Breast epithelium (tissue), 4 donors: ENCODE results near the gene ANXA4. TPM values are rescaled to one million over a fixed set of nuclear protein-coding genes. Genes with fewer than 3 reads are reported as not detected.

Source experiments
- DNase-seq, 2 donors: peaks; one replicate each; pipeline ENCODE4 v3.0.0-alpha.2; 2019; ENCODE audit warnings: low spot score in 2 of 2
- H3K27ac ChIP-seq, 2 donors: fragments of 200-600 bp; sonication (generic) in 1 of 2; one replicate each; pipeline ENCODE4 v1.5.1; 2016 to 2019; ENCODE audit warnings: mild to moderate bottlenecking in 1 of 2
- H3K27me3 ChIP-seq, 2 donors: fragments of 200-600 bp; sonication (generic) in 1 of 2; one replicate each; pipeline versions ENCODE4 v1.5.1 to v1.6.0; 2017 to 2019; ENCODE audit warnings: control low read depth in 1 of 2, mild to moderate bottlenecking in 1 of 2
- H3K36me3 ChIP-seq: fragments of 200-600 bp; one replicate; pipeline ENCODE4 v1.5.1; 2019
- H3K4me1 ChIP-seq, 2 donors: fragments of 200-600 bp; sonication (generic); one replicate each; pipeline ENCODE4 v1.5.1; 2016 to 2019; ENCODE audit warnings: control low read depth in 1 of 2
- H3K4me3 ChIP-seq, 3 donors: fragments of 200-600 bp; sonication (generic); 1 replicate in 2 of 3; 2 replicates in 1 of 3; pipeline ENCODE4 v1.5.1; 2016 to 2019; ENCODE audit warnings: mild to moderate bottlenecking in 3 of 3, moderate library complexity in 2 of 3
- H3K9me3 ChIP-seq, 2 donors: fragments of 200-600 bp; sonication (generic) in 1 of 2; one replicate each; pipeline ENCODE4 v1.5.1; 2016 to 2019; ENCODE audit warnings: control low read depth in 1 of 2
- POLR2A ChIP-seq: fragments of 450-650 bp; IDR thresholded peaks from one replicate; pipeline ENCODE4 v1.6.1; 2016; ENCODE audit warnings: antibody characterized with exemption, mild to moderate bottlenecking, moderate library complexity
- POLR2AphosphoS5 ChIP-seq, 3 donors: sonication (generic); formaldehyde crosslinking; IDR thresholded peaks; one replicate each; pipeline ENCODE4 v1.6.1; 2017; ENCODE audit warnings: antibody characterized with exemption in 3 of 3
- intact Hi-C: fragments of 100-400 bp; cut with DNase I; formaldehyde crosslinking; loops from one replicate; pipeline ENCODE4 v1.15.1; 2023; ENCODE audit warnings: low total_unique reads
- total RNA-seq, 3 donors: library from RNA; depleted of rRNA; stranded (reverse); fragments of >200 nt; gene quantifications; one replicate each; pipeline ENCODE4 v1.1.0, GENCODE V29; 2016
- TF ChIP-seq, protein P1 (sequence below), 3 donors: fragments of 450-650 bp; IDR thresholded peaks; one replicate each; pipeline ENCODE4 v1.5.1; 2016 to 2017; ENCODE audit warnings: antibody characterized with exemption in 3 of 3, mild to moderate bottlenecking in 3 of 3, moderate library complexity in 3 of 3

Gene ANXA4
- total RNA-seq, 3 donors from 2014 or later: 61.6 to 77.1 (median 65.6) TPM

GRCh38 chr2:69811591-69811990, 69.7 kb downstream of the ANXA4 start:
- intact Hi-C loops: no loop called here
- no peak for TF ChIP-seq POLR2AphosphoS5 (IDR thresholded peaks at IDR 0.05)
- no peak for TF ChIP-seq POLR2A
- TF ChIP-seq, protein P1, sequence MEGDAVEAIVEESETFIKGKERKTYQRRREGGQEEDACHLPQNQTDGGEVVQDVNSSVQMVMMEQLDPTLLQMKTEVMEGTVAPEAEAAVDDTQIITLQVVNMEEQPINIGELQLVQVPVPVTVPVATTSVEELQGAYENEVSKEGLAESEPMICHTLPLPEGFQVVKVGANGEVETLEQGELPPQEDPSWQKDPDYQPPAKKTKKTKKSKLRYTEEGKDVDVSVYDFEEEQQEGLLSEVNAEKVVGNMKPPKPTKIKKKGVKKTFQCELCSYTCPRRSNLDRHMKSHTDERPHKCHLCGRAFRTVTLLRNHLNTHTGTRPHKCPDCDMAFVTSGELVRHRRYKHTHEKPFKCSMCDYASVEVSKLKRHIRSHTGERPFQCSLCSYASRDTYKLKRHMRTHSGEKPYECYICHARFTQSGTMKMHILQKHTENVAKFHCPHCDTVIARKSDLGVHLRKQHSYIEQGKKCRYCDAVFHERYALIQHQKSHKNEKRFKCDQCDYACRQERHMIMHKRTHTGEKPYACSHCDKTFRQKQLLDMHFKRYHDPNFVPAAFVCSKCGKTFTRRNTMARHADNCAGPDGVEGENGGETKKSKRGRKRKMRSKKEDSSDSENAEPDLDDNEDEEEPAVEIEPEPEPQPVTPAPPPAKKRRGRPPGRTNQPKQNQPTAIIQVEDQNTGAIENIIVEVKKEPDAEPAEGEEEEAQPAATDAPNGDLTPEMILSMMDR (IDR thresholded peaks at IDR 0.05): no peak
- no peaks in the 10 kb centered on the region for H3K27me3 ChIP-seq
- no peaks in the 10 kb centered on the region for H3K4me1 ChIP-seq
- DNase-seq: no peak
- H3K4me3 ChIP-seq: no peak overlapping the region
- no peaks in the 10 kb centered on the region for H3K36me3 ChIP-seq
- no peak overlapping the region for H3K27ac ChIP-seq
- no peaks in the 10 kb centered on the region for H3K9me3 ChIP-seq

DNA sequence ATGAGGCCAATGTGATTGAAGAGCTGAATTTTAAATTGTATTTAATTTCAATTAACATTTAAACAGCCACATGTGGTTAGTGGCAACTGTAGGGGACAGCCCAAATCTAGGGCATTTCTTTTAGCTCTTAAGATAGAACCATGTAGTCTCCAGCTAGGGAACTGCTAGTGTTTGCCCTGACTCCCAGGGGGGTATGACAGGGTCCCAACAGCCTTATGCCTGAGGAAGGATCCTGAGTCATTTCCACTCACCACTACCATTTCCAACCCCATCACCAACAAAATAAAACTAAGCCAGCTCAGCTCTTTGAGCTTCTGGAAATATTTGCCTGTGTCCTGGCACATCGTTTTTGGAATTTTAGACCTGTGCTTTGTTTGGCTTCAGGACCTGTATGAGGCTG, 73.8 kb downstream of the ANXA4 start:
- TF ChIP-seq POLR2AphosphoS5 (IDR thresholded peaks at IDR 0.05): no peak
- TF ChIP-seq, protein P1 (IDR thresholded peaks at IDR 0.05): no peak
- no peak for TF ChIP-seq POLR2A
- intact Hi-C loops: no loop called here
- no peak for DNase-seq
- Histone ChIP-seq H3K27me3 (no peaks in the 10 kb centered on the region), H3K4me3 (no peak overlapping the region), H3K27ac (peak overlapping the region in 1 of 2 donors; percentile 13), H3K4me1 (no peaks in the 10 kb centered on the region), H3K9me3 (no peaks in the 10 kb centered on the region), H3K36me3 (no peaks in the 10 kb centered on the region)

DNA sequence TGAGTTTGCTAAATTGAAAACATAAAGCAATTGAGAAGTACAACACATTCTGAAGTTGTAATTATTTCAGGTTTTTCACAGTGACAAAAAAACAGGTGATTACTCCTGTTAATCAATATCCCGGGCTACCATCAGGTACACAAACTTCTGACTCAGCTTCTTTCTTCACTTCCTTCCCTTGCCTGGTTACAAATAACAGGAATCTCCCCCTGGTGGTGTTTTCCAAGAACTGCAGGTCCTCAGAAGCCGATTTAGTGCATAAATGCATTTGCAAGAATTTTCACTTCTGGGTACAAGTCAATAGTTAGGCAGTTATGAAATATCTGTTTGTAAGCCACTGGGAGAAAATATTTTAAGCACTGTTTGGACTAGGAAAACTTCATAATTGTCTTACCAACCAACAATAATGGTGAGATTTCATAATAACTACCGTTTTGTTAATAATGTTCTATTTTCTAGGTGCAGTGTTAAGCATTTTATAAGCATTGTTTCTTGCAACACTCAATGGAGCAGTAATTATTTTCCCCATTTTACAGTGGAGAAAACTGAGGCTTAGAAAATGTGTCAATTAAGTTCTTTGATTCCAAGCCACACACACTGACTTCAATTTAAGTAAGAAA, 75.1 kb downstream of the ANXA4 start:
- H3K9me3 ChIP-seq: no peaks in the 10 kb centered on the region
- no peak overlapping the region for H3K27ac ChIP-seq
- peak; percentile 60 to 73 for DNase-seq
- no peak overlapping the region for H3K4me3 ChIP-seq
- H3K4me1 ChIP-seq: no peaks in the 10 kb centered on the region
- H3K27me3 ChIP-seq: no peaks in the 10 kb centered on the region
- intact Hi-C loops: no loop called here
- H3K36me3 ChIP-seq: no peaks in the 10 kb centered on the region
- TF ChIP-seq, protein P1 (IDR thresholded peaks at IDR 0.05): peak; percentile 98 to 99 (median 98)
- TF ChIP-seq POLR2AphosphoS5 (IDR thresholded peaks at IDR 0.05): no peak
- TF ChIP-seq POLR2A: no peak

DNA sequence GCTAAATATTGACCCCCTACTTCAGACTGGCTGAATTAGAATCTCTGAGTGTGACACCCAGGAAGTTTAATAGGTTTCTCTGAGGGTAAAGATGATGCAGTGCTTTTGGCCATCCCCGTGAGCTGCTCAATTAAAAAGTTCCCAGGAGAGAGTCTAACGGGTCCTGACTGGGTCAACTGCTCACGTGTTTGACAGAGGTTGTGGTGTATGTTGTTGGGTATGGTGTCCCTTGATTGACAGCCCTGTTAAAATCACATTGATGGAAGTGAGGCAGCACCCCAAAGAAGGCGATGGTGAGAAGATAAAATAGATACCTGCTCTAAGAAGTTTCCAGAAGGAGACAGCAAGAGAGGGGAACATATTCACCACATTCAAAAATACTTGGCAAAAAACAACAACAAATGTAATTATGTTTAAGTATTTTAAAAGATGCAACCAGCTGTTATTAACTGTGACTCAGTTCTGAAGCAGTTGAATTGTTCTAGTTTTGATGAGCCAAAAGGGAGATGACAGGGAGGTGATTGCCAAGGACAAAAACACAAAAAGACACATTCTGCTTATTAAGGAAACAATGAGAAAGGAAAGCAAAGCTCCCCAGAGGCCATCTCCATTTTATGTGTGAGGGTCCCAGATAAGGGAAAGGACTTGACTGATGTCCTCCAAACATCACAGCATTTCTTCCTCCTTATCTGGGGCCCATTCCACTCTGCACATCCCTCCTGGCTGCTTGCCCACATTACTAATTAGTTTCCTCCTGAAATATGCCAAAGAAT, 76.0 kb downstream of the ANXA4 start:
- intact Hi-C loops: no loop called here
- no peaks in the 10 kb centered on the region for H3K9me3 ChIP-seq
- H3K36me3 ChIP-seq: no peaks in the 10 kb centered on the region
- no peak overlapping the region for H3K27ac ChIP-seq
- H3K27me3 ChIP-seq: no peaks in the 10 kb centered on the region
- no peak overlapping the region for H3K4me3 ChIP-seq
- DNase-seq: no peak
- no peaks in the 10 kb centered on the region for H3K4me1 ChIP-seq
- TF ChIP-seq POLR2AphosphoS5 (IDR thresholded peaks at IDR 0.05) (no peak), POLR2A (no peak)
- TF ChIP-seq, protein P1 (IDR thresholded peaks at IDR 0.05): no peak
